Activated T-helper 1 cell treated with anti-CD3 and anti-CD28 coated beads, Interleukin-12 subunit alpha, Interleukin-12 subunit beta, Interleukin-2, Interleukin-4 antibody, amounts not matched to agents 30 ng/mL and 10 ng/mL and 1 ng/mL, durations not matched to agents 14 hours and 24 hours and 36 hours (primary cell): ENCODE measurements around the gene AGXT. TPM values are rescaled to one million over a fixed set of nuclear protein-coding genes. Genes with fewer than 3 reads are reported as not detected.

Experiments
- DNase-seq: peaks from one replicate; pipeline ENCODE4 v3.0.0; 2021; ENCODE audit warnings: low spot score
- H3K27ac Mint-ChIP-seq: one replicate; pipeline ENCODE4 v1.8.0; 2021; ENCODE audit warnings: mild to moderate bottlenecking, mixed read lengths
- H3K27me3 Mint-ChIP-seq: one replicate; pipeline ENCODE4 v1.8.0; 2022; ENCODE audit warnings: mild to moderate bottlenecking, moderate library complexity, mixed read lengths; ENCODE audit not compliant: insufficient read depth
- H3K36me3 Mint-ChIP-seq: one replicate; pipeline ENCODE4 v1.8.0; 2021; ENCODE audit warnings: low read depth, mixed read lengths
- H3K4me1 Mint-ChIP-seq: one replicate; pipeline ENCODE4 v1.8.0; 2021; ENCODE audit warnings: low read depth, mixed read lengths
- H3K4me3 Mint-ChIP-seq: one replicate; pipeline ENCODE4 v1.8.0; 2021; ENCODE audit warnings: mild to moderate bottlenecking, moderate library complexity, mixed read lengths
- H3K9me3 Mint-ChIP-seq: one replicate; pipeline ENCODE4 v1.8.0; 2021; ENCODE audit warnings: mixed read lengths
- intact Hi-C: fragments of 100-400 bp; cut with micrococcal nuclease; formaldehyde crosslinking; loops from one replicate; pipeline ENCODE4 v1.15.1; 2024
- total RNA-seq: library from RNA; stranded (reverse); gene quantifications from 2 replicates; pipeline ENCODE4 v1.2.3, GENCODE V29; 2022

The AGXT gene
- total RNA-seq, 1 donor from 2014 or later = not detected

- Mint-ChIP-seq H3K4me1 (no peaks in the 10 kb centered on the region), H3K4me3 (no peak overlapping the region), H3K36me3 (no peaks in the 10 kb centered on the region), H3K27ac (no peak overlapping the region), H3K27me3 (peaks cover 2% of the 10 kb centered on the region), H3K9me3 (no peaks in the 10 kb centered on the region)
- no peak for DNase-seq
- intact Hi-C loops = no loop called here
Measured at GRCh38 chr2:240925568-240926515, 57.2 kb downstream of the AGXT start.

GRCh38 chr2:240926516-240927389, 58.1 kb downstream of the AGXT start:
- DNase-seq = no peak

DNA sequence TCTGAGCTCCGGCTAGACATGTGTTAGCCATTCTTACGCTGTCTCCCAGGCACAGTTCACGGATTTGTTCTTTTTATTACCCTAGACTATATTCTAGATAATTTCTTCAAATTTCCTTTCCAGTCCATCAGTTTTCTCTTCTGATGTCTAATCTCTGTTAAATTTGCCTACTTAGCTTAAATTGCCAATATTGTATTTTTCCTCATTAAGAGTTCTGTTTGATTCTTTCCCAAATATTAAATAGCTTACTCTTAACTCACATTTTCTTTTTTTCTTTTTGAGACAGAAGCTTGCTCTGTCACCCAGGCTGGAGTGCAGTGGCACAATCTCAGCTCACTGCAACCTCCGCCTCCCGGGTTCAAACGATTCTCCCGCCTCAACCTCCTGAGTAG, 58.8 kb downstream of the AGXT start:
- Mint-ChIP-seq H3K4me3 (no peak overlapping the region), H3K27ac (no peak overlapping the region), H3K36me3 (no peaks in the 10 kb centered on the region), H3K27me3 (peaks cover 2% of the 10 kb centered on the region), H3K9me3 (no peaks in the 10 kb centered on the region), H3K4me1 (no peaks in the 10 kb centered on the region)
- intact Hi-C loops = no loop called here
- no peak for DNase-seq

More at GRCh38 chr2:240926516-240927389, 58.1 kb downstream of the AGXT start:
- intact Hi-C loops = no loop called here
- Mint-ChIP-seq H3K27ac (no peak overlapping the region), H3K4me1 (no peaks in the 10 kb centered on the region), H3K27me3 (peaks cover 2% of the 10 kb centered on the region), H3K9me3 (no peaks in the 10 kb centered on the region), H3K4me3 (no peak overlapping the region), H3K36me3 (no peaks in the 10 kb centered on the region)

DNA sequence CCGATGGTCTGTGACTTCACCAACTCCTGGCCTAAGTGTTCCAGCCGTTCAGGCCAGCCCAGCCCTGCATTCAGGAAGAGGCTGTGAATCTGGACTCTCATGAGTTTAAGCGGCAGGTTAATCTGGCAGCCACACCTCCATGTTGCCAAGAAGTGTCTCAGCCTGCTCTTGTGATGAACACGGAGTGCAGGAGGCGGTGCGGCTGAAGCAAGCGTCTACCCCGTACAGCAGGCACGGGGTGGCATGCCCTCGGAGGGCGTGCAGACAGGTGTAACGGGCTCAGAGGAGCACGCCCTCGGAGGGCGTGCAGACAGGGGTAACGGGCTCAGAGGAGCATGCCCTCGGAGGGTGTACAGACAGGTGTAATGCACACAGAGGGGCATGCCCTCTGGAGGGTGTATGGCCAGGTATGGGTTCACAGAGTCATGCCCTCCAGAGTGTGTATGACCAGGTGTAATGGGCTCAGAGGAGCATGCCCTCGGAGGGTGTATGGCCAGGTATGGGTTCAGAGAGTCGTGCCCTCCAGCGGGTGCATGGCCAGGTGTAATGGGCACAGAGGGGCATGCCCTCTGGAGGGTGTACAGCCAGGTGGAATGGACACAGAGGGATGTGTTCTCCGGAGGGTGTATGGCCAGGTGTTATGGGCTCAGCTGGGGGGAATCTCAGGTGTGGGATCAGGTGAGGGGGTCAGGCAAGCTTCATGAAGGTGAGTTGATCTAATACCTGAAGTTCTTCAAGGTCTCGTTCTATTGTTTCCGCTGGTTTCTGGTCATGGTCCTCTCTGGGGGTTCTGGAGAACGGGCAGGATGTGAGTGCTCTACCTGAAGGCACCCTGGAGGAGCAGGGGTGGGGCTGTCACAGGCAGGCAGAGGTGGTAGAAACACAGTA, 60.1 kb downstream of the AGXT start:
- intact Hi-C loops = no loop called here
- no peak for DNase-seq
- Mint-ChIP-seq H3K36me3 (no peaks in the 10 kb centered on the region), H3K27me3 (peaks cover 2% of the 10 kb centered on the region), H3K4me3 (no peak overlapping the region), H3K9me3 (no peaks in the 10 kb centered on the region), H3K27ac (no peak overlapping the region), H3K4me1 (no peaks in the 10 kb centered on the region)

DNA sequence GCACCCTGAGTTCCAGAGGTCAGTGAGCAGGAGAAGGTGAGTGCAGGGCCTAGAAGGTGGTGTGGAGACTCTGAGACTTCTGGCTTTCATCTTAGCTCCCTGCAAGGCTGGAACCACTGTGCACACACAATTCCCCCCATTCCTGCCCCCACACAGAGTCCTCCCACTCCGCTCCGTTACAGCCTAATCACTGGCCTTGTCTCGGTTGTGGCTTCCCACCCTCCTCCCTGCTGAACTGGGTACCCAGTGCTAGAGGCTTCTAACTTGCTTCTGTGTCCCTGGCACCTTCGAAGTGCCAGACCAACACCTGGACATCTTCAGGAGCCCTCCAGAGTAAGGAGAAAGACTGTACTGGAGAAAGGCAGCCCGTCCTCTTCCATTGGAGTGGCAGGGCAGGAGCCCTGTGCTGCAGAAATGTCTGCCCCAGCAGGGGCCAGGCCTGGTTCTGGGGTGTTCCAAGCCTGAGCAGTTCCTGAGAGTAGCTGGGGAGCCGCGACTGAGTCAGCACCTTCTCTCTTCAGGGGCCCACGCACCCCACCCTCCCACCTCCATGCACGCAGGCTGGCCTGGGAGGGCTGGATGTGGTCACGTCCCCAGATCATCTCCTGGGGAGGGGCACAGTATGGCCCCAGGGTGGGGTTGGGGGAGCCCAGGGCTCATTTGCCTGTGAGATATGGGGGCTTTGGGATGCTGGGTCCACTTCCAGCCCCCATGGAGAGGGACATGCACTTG, 60.9 kb downstream of the AGXT start:
- Mint-ChIP-seq H3K9me3 (no peaks in the 10 kb centered on the region), H3K36me3 (no peaks in the 10 kb centered on the region), H3K4me3 (no peak overlapping the region), H3K27ac (no peak overlapping the region), H3K27me3 (peaks cover 2% of the 10 kb centered on the region), H3K4me1 (no peaks in the 10 kb centered on the region)
- DNase-seq = no peak
- intact Hi-C loops = no loop called here

Other genes starting within 250 kb of the AGXT start
- 7.6 and 8.2 TPM in 2 replicates for gene GPR35, start 243.3 kb upstream of the AGXT start, total RNA-seq
- not detected in 2 replicates for gene AQP12B, start 185.9 kb upstream of the AGXT start, total RNA-seq
- gene AQP12A, start 177.0 kb upstream of the AGXT start, total RNA-seq = not detected in 2 replicates
- gene KIF1A, start 48.6 kb upstream of the AGXT start, total RNA-seq = 0.66 and 0.83 TPM in 2 replicates
- gene MAB21L4, start 27.3 kb downstream of the AGXT start, total RNA-seq = not detected in 2 replicates
- gene CROCC2, start 37.5 kb downstream of the AGXT start, total RNA-seq = not detected in 2 replicates
- gene SNED1, start 129.8 kb downstream of the AGXT start, total RNA-seq = 1.6 and 2.5 TPM in 2 replicates
- 40.5 and 43.3 TPM in 2 replicates for gene MTERF4, start 233.5 kb downstream of the AGXT start, total RNA-seq